ENCODE data around the gene ZBED4.

- TF ChIP-seq CTCF (conservative IDR thresholded peaks at IDR 0.05; ENCODE audit: low read depth, low read length) (no peak), EZH2 (IDR thresholded peaks at IDR 0.05; ENCODE audit: borderline replicate concordance, low read depth, low read length, poor library complexity, severe bottlenecking) (no peak)
Measured at GRCh38 chr22:49928185-49928495, 74.5 kb downstream of the ZBED4 start.

Measured in A673 (cell line).